HUES6 (cell line): ENCODE results near the gene INTU.
"Not testable (repeated sequence)": the region's sequence is repeated elsewhere in the genome, so short reads cannot be mapped to it uniquely, and the experiment has no call there.

Experiments
- H3K27ac ChIP-seq: 2 replicates; pipeline ENCODE4 v1.7.0; 2013; ENCODE audit warnings: low read depth, mild to moderate bottlenecking, low read length, inconsistent platforms
- H3K27me3 ChIP-seq: 2 replicates; pipeline ENCODE4 v1.6.1; 2013; ENCODE audit warnings: low read length; ENCODE audit not compliant: control insufficient read depth, insufficient read depth
- H3K36me3 ChIP-seq: 2 replicates; pipeline ENCODE4 v1.6.1; 2013; ENCODE audit warnings: low read length; ENCODE audit not compliant: control insufficient read depth, insufficient read depth
- H3K4me1 ChIP-seq: 2 replicates; pipeline ENCODE4 v1.6.1; 2013; ENCODE audit warnings: low read length; ENCODE audit not compliant: control insufficient read depth, insufficient read depth
- H3K4me3 ChIP-seq: 2 replicates; pipeline ENCODE4 v1.5.1; 2013; ENCODE audit warnings: low read depth, low read length
- H3K9ac ChIP-seq: one replicate; pipeline ENCODE4 v1.6.1; 2013; ENCODE audit warnings: mild to moderate bottlenecking, low read length
- H3K9me3 ChIP-seq: 2 replicates; pipeline ENCODE4 v1.6.1; 2013; ENCODE audit warnings: low read depth, low read length; ENCODE audit not compliant: control insufficient read depth, insufficient read depth

The INTU gene

DNA sequence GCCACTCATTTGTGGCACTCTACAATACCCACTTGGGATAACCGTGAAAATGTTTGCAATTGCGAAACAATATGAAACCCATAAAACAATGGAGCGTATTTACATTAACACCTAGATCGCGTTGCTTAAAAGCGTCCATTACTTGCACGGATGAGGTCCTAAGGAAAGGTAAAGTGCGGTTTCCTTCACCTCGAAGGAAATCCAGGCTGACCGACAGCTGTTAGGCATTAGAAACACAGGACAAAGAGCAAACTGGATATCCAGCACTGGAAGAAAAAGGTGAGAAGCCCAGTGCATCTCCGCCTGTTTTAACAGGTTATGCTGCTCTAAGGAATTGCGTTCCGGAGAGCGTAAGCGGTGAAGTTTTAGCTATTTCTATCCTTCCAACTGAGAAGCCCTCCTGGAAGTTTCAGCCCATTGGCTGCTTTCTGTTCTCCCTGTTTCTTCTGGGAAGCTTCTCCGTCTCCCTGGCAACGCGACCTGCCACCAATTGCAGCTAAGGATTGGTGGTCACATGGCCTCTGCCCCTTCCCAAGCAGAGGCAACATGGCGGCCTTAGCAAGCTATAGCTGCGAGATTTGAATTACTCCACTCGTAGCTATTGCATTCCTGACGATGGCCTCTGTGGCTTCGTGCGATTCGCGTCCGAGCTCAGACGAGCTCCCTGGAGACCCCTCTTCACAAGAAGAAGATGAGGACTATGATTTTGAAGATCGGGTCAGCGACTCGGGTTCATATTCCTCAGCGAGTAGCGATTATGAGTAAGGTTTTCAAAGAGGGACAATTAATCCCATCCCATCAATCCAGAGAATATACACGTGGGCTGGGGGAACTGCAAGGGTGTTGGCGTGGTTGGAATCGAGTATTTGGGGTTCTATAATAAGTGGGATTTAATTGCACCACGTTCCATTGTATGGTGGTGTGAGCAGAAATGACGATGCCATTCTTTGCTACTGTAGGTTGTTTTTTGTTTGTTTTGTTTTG lies at the start of gene INTU:
TSS of gene INTU (plus strand) at position 538 of the 984 bp plus-strand sequence. CDS start at position 616, 78 bp downstream.
- H3K4me3 ChIP-seq: peak within 1 kb of the TSS; percentile 93
- peak within 1 kb of the TSS; percentile 77 for H3K27ac ChIP-seq
- no peaks in the 10 kb centered on the region for H3K36me3 ChIP-seq
- peak within 1 kb of the TSS; percentile 89 for H3K9ac ChIP-seq
- H3K27me3 ChIP-seq: no peaks in the 10 kb centered on the region
- H3K4me1 ChIP-seq: peaks cover 4% of the 10 kb centered on the region; the same call in 1 of the 2 replicates
- H3K9me3 ChIP-seq: no peaks in the 10 kb centered on the region

DNA sequence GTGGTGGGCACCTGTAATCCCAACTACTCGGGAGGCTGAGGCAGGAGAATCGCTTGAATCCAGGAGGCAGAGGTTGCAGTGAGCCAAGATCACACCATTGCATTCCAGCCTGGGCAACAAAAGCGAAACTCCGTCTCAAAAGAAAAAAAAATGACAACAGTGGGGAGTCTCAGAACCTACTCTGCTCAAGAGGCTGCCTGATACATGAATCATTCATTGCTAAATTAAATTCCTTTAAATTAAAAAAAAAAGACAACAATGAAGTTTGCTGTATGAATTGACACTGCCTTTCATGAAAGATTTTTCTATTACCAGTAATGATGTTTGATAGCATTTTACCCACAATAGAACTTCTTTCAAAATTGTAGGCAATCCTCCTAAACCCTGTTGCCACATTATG lies 46.3 kb upstream of the INTU start:
- not testable (repeated sequence) for H3K27ac ChIP-seq, H3K4me1 ChIP-seq, H3K9me3 ChIP-seq, H3K36me3 ChIP-seq, H3K4me3 ChIP-seq, H3K27me3 ChIP-seq, H3K9ac ChIP-seq

DNA sequence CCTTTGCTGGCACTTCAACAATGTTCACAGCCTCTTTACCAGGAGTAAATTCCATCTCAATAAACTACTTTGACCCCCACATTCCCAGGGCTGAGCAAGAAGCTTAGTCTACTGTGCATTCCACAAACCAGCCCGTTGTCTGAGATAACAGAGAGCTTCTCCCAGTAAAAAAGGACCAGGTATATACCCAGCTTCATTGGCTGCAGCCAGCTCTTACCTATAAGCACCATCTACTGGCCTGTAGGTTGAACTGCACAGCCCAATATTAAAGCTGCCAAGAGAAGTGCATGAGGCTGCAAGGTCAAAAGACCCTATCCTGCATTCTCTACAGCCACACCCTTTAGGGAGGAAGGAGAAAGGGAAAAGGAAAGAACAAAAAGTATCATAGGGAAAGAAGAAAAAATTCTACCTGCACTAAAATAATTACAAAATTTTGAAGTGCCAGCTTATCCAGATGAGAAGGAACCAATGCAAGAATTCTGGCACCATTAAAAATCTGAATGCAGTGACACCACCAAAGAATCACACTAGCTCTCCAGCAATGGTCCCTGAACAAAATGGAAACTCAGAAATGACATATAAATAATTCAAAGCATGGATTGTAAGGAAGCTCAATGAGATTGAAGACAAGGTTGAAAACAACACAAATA lies 45.7 kb upstream of the INTU start:
- H3K36me3 ChIP-seq: no peaks in the 10 kb centered on the region
- no peaks in the 10 kb centered on the region for H3K9me3 ChIP-seq
- no peaks in the 10 kb centered on the region for H3K27me3 ChIP-seq
- no peak overlapping the region for H3K4me3 ChIP-seq
- no peaks in the 10 kb centered on the region for H3K4me1 ChIP-seq
- no peak overlapping the region for H3K9ac ChIP-seq
- H3K27ac ChIP-seq: no peak overlapping the region

DNA sequence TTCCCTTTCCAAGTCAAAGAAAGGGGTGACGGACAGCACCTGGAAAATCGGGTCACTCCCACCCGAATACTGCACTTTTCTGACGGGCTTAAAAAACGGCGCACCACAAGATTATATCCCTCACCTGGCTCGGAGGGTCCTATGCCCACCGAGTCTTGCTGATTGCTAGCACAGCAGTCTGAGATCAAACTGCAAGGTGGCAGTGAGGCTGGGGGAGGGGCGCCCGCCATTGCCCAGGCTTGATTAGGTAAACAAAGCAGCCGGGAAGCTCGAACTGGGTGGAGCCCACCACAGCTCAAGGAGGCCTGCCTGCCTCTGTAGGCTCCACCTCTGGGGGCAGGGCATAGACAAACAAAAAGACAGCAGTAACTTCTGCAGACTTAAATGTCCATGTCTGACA lies 43.6 kb upstream of the INTU start:
- not testable (repeated sequence) for H3K27me3 ChIP-seq, H3K36me3 ChIP-seq, H3K27ac ChIP-seq, H3K4me1 ChIP-seq, H3K4me3 ChIP-seq, H3K9me3 ChIP-seq, H3K9ac ChIP-seq

DNA sequence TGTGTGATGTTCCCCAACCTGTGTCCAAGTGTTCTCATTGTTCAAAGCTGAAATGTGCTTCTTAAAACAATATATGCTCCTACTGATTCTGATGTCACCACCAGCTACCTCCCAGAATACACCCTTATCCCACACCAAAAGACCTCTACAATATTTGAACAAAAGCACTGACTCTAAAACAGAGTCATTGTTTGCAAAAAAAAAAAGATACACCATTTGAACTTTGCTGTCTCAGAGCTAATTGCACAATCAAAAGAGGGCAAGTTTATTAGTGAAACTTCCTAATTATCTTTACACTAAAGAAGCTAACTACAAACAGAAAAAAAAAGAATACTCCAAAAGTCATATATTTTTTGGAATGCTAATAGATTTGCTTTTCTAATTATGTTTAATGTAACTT lies 34.1 kb upstream of the INTU start:
- no peak overlapping the region for H3K27ac ChIP-seq

DNA sequence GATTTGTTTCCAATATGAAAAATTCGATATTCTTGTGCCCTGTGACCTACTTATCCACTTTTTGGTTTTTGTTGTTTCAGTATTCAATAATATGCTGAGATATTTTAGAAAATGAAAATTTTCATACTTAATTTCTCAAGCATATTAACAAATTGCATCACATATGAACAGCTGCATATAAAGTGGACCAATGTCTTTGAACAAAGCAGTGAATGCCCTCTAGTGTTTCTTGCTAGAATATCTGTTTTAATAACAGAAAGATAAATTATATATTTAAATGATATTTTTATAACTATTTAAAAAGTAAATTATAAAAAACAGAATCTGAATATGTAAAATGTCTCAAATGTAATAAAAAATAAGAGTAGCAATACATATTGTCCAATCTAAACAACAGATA lies 31.7 kb upstream of the INTU start:
- Histone ChIP-seq H3K9ac (no peak overlapping the region), H3K9me3 (no peaks in the 10 kb centered on the region), H3K27ac (no peak overlapping the region), H3K4me1 (no peaks in the 10 kb centered on the region), H3K4me3 (no peak overlapping the region), H3K36me3 (no peaks in the 10 kb centered on the region), H3K27me3 (no peaks in the 10 kb centered on the region)

More for the DNA sequence above, 34.1 kb upstream of the INTU start:
- H3K9ac ChIP-seq: no peak overlapping the region
- H3K4me3 ChIP-seq: no peak overlapping the region
- no peaks in the 10 kb centered on the region for H3K9me3 ChIP-seq
- no peaks in the 10 kb centered on the region for H3K4me1 ChIP-seq
- no peaks in the 10 kb centered on the region for H3K27me3 ChIP-seq
- H3K36me3 ChIP-seq: no peaks in the 10 kb centered on the region

DNA sequence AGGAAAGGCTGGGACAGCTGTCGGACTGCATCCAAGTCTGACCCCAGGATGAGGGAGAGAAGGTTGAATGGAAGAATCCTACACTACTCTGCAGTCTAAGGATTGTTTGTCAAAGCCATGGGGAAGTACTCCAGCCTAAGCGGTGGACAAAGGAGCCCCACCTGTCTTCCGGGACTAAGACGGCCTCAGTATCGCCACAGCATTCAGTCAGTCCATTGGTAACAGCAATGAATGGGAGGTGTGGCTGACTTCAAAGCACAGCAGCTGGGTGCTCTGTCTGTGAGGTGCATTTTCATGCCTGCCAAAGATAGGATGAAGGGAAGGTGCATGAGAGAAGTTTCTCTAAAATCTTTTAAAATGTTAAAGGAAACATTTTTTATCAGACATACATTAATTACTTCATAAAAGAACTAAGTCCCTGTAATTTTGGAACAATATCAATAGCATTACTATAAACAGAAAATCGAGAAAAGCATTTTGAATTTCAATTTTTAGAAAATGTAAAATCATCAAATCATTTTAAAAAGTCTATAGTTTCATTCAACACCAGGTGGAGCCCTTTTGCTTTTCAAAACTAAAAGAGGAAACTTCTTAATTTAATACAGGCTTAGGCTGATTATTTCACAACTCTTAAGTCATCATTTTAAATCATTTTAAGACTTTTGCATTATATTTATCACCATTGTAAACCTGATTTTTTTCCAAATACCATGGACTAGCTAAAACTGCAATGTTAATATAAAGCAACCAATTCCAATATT lies 27.6 kb upstream of the INTU start:
- peaks cover 7% of the 10 kb centered on the region; the same call in 1 of the 2 replicates for H3K4me1 ChIP-seq
- H3K4me3 ChIP-seq: no peak overlapping the region
- no peaks in the 10 kb centered on the region for H3K9me3 ChIP-seq
- no peak overlapping the region for H3K9ac ChIP-seq
- H3K27ac ChIP-seq: no peak overlapping the region
- H3K36me3 ChIP-seq: no peaks in the 10 kb centered on the region
- no peaks in the 10 kb centered on the region for H3K27me3 ChIP-seq

DNA sequence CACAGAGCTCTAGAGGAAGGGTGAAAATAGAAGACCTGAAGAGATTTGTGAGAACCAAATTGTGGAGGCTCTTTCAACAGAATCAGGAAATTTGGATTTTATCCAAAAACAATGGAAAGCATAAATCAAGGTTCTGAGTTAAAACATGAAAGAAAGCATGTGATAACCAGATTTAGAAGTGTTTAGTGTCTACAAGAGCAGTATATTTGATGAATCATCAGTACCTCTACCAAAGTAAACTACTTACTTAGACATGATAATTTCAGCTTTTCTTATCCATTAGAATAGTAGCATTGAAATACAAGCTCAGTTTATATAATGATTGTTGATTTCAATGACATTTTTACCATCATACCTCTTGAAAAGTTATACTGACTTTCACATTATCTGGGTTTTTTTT lies 25.9 kb upstream of the INTU start:
- no peaks in the 10 kb centered on the region for H3K9me3 ChIP-seq
- H3K36me3 ChIP-seq: no peaks in the 10 kb centered on the region
- no peaks in the 10 kb centered on the region for H3K27me3 ChIP-seq
- no peak overlapping the region for H3K4me3 ChIP-seq
- H3K9ac ChIP-seq: no peak overlapping the region
- H3K4me1 ChIP-seq: peaks cover 7% of the 10 kb centered on the region; the same call in 1 of the 2 replicates
- H3K27ac ChIP-seq: no peak overlapping the region

DNA sequence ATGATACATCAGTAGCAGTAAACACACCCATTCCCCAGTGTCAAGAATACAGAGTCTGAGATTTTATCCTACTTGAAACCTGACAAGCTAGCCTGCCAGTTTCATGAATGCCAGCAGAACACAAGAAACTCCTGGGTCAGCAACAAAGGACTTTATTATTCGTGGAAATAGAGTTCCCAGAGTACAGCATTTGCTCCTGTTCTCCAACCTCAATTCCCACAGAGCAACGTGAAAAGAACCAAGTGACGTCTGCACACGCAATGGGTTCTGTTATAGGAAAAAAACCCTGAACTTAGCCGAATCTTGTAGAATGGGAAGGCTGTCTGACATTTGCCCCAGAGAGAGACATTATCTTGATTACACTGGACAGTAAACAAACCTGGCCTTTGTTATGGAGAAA lies 23.3 kb upstream of the INTU start:
- Histone ChIP-seq H3K9me3 (no peaks in the 10 kb centered on the region), H3K27me3 (no peaks in the 10 kb centered on the region), H3K4me3 (no peak overlapping the region), H3K27ac (no peak overlapping the region), H3K9ac (no peak overlapping the region), H3K4me1 (peaks cover 7% of the 10 kb centered on the region; the same call in 1 of the 2 replicates), H3K36me3 (no peaks in the 10 kb centered on the region)

DNA sequence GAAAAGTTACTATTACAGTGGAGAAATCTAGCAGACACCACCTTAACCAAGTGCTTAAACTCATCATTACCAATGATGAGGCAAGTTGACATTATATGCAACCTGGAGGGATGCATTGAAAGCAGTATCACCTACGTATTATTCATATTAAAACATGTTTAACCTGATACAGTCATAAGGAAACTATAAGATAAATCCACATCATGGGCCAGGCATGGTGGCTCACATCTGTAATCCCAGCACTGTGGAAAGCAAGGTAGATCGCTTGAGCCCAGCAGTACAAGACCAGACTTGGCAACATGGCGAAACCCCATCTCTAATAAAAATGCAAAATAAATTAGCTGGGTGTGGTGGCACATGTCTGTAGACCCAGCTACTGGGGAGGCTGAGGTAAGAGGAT lies 22.3 kb upstream of the INTU start:
- Histone ChIP-seq H3K27me3 (no peaks in the 10 kb centered on the region), H3K4me3 (no peak overlapping the region), H3K9ac (no peak overlapping the region), H3K4me1 (peaks cover 7% of the 10 kb centered on the region; the same call in 1 of the 2 replicates), H3K9me3 (no peaks in the 10 kb centered on the region), H3K36me3 (no peaks in the 10 kb centered on the region), H3K27ac (no peak overlapping the region)
